ENCODE data around the gene GLT6D1. TPM values are rescaled to one million over a fixed set of nuclear protein-coding genes. Genes with fewer than 3 reads are reported as not detected.

Gene GLT6D1
- total RNA-seq, 1 donor from 2014 or later, result not detected

- no peak for DNase-seq (ENCODE audit: low read depth)
- TF ChIP-seq CTCF (conservative IDR thresholded peaks at IDR 0.05; ENCODE audit: low read depth, low read length), result no peak
- H3K4me3 ChIP-seq (ENCODE audit: low read depth, low read length), result no peak overlapping the region
Measured at GRCh38 chr9:135664801-135665794, 25.8 kb upstream of the GLT6D1 start.

DNA sequence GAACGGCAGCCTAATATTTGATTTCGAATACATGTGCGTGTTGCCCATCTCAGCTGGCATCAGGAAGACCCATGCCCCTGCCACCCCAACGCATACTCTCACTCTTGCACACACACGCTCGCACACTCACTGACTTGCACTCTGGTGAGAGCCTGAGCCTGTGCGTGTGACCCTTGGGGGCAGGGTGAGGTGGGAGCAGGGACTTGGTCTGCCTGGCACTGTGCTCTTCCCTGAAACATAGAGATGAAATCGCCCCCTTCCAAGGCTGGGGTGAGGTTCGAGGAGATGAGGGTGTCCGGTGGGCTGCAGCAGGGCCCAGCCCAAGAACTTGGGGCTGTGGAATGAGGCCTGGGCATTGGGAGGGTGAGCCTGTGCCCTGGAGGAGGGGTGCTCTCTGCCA lies 24.9 kb upstream of the GLT6D1 start:
- DNase-seq (ENCODE audit: low read depth), result no peak
- TF ChIP-seq CTCF (conservative IDR thresholded peaks at IDR 0.05; ENCODE audit: low read depth, low read length), result no peak
- no peak overlapping the region for H3K4me3 ChIP-seq (ENCODE audit: low read depth, low read length)

DNA sequence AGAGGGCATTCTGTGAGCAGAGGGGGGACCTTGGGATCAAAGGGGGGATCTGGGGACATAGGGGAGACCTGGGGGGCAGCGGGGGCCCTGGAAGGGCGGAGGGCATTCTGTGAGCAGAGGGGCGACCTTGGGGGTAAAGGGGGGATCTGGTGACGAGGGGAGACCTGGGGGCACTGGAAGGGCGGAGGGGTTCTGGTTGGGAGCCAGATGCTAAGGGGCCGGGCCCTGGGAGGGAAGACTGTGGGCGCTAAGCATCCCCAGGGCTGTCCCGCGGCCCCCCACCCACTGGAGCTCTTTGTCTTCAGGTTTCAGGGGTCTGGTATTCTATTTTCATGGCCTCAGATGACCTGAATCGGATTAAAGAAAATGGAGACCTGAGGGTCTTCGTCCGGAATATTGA lies 24.5 kb upstream of the GLT6D1 start:
- no peak for DNase-seq (ENCODE audit: low read depth)
- no peak for TF ChIP-seq CTCF (conservative IDR thresholded peaks at IDR 0.05; ENCODE audit: low read depth, low read length)
- H3K4me3 ChIP-seq (ENCODE audit: low read depth, low read length), result no peak overlapping the region

DNA sequence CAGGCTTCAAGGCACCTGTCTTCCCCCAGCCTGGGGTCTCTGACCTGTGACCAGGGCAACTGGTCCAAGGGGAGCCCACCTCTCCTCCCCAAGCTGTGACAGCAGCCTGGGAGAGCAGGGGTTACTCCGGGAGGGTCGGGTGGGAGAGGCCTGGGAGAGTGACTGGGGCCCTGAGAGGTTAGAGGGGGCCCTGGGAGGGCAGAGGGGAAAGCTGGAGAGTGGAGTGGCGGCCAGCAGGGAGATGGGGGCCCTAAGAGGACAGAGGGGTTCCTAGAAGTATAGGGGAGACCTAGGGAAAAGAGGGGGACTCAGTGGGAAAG lies 24.1 kb upstream of the GLT6D1 start:
- no peak for TF ChIP-seq CTCF (conservative IDR thresholded peaks at IDR 0.05; ENCODE audit: low read depth, low read length)
- DNase-seq (ENCODE audit: low read depth), result no peak
- no peak overlapping the region for H3K4me3 ChIP-seq (ENCODE audit: low read depth, low read length)

- no peak for DNase-seq (ENCODE audit: low read depth)
- no peak within 1 kb of the TSS for H3K4me3 ChIP-seq (ENCODE audit: low read depth, low read length)
- TF ChIP-seq CTCF (conservative IDR thresholded peaks at IDR 0.05; ENCODE audit: low read depth, low read length), result no peak
Measured at GRCh38 chr9:135662758-135663450, 23.6 kb upstream of the GLT6D1 start, which contains the start of gene LCN9. Gene LCN9 (plus strand): TSS chr9:135663309. CDS start chr9:135663322, 13 bp downstream.

DNA sequence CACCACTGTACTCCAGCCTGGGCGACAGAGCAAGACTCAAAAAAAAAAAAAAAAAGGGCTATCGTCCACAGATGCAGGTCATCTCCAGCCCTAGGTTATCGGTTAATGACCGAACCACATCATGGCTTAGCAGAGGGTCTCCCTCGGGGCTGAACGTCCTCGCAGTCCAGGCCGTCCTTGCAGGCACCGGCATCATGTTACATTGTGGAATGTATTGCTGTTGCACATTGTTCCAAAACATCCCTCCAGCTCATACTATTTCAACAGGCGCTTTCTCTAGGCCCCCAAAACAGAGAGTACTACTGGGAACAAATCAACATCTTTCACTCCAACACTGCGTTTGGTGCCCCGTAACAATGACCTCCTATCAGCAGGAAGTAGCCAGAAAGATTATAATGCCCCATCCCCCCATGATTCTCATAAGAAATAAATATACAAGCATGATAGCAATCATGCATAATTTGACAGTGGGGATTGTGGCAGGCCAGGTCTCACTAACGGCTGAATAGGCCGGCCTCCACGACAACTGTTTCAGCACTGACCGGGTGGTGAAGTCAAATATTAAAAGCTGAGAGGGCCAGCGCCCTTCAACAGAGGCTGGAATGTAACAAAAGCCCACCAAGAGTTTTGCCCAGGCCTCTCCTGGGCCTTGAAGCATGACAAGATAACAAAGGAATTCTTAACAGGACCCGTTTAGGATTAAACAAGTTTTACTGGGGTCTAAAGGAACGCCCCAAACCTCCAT lies 22.6 kb upstream of the GLT6D1 start:
- TF ChIP-seq CTCF (conservative IDR thresholded peaks at IDR 0.05; ENCODE audit: low read depth, low read length), result no peak
- no peak for DNase-seq (ENCODE audit: low read depth)
- H3K4me3 ChIP-seq (ENCODE audit: low read depth, low read length), result no peak overlapping the region
